Left lung (tissue), 10 donors: Measurements from ENCODE around the gene RILPL2. TPM values are rescaled to one million over a fixed set of nuclear protein-coding genes. Genes with fewer than 3 reads are reported as not detected.

Experiments used
- ATAC-seq: fragments of 200-7000 bp; cut with Tn5 transposase; one replicate; pipeline ENCODE4 v1.9.1; 2020; ENCODE audit warnings: moderate library complexity
- DNase-seq, 4 donors: peaks; one replicate each; pipeline ENCODE4 v3.0.0-alpha.2; 2013 to 2020
- H3K27ac ChIP-seq, 2 donors: fragments of 200-600 bp; sonication (generic) in 1 of 2; one replicate each; pipeline versions ENCODE4 v1.5.0 to v1.8.0; 2020 to 2021
- H3K27me3 ChIP-seq, 2 donors: fragments of 200-600 bp; sonication (generic) in 1 of 2; one replicate each; pipeline versions ENCODE4 v1.5.0 to v1.8.0; 2020 to 2021
- H3K36me3 ChIP-seq, 2 donors: fragments of 200-600 bp; sonication (generic) in 1 of 2; one replicate each; pipeline versions ENCODE4 v1.5.0 to v1.8.0; 2020 to 2021
- H3K4me1 ChIP-seq, 2 donors: fragments of 200-600 bp; one replicate each; pipeline ENCODE4 v1.8.0; 2021
- H3K4me3 ChIP-seq, 2 donors: fragments of 200-600 bp; sonication (generic) in 1 of 2; one replicate each; pipeline versions ENCODE4 v1.5.0 to v1.8.0; 2020 to 2021; ENCODE audit warnings: mild to moderate bottlenecking in 1 of 2
- H3K9me3 ChIP-seq, 2 donors: fragments of 200-600 bp; sonication (generic) in 1 of 2; one replicate each; pipeline versions ENCODE4 v1.5.0 to v1.8.0; 2020 to 2021
- intact Hi-C, 2 donors: fragments of 100-400 bp; cut with DNase I; formaldehyde crosslinking; loops; one replicate each; pipeline versions ENCODE4 v1.11.2 to v1.14.2; 2022
- polyA plus RNA-seq, 6 donors: library from polyadenylated mRNA; unstranded; fragments of 120-200 nt; gene quantifications; one replicate each; pipeline ENCODE4 v1.2.1, GENCODE V29; 2013; ENCODE audit not compliant: insufficient read length in 6 of 6
- total RNA-seq, 2 donors: library from RNA; stranded (reverse); fragmentation: NEBNext Ultra II Directional; extraction: Animal tissue kit (Norgen Biotek cat#: 25700); gene quantifications; one replicate each; pipeline ENCODE4 v1.2.1, GENCODE V29; 2021
- TF ChIP-seq, protein P1 (sequence below), 2 donors: fragments of 200-600 bp; sonication (generic) in 1 of 2; IDR thresholded peaks; one replicate each; pipeline versions ENCODE4 v1.5.0 to v1.8.0; 2021; ENCODE audit warnings: antibody characterized with exemption in 2 of 2
- donor health status: DM: no; HTN: yes; CAD: no.
- donor health status: DM: no; HTN: no; CAD: no.

The RILPL2 gene
- total and polyA plus RNA-seq, 8 donors = 4.6 to 14.0 (median 5.4) TPM

GRCh38 chr12:123449249-123449733 lies 12.8 kb upstream of the RILPL2 start:
- no peak for ATAC-seq
- TF ChIP-seq, protein P1, sequence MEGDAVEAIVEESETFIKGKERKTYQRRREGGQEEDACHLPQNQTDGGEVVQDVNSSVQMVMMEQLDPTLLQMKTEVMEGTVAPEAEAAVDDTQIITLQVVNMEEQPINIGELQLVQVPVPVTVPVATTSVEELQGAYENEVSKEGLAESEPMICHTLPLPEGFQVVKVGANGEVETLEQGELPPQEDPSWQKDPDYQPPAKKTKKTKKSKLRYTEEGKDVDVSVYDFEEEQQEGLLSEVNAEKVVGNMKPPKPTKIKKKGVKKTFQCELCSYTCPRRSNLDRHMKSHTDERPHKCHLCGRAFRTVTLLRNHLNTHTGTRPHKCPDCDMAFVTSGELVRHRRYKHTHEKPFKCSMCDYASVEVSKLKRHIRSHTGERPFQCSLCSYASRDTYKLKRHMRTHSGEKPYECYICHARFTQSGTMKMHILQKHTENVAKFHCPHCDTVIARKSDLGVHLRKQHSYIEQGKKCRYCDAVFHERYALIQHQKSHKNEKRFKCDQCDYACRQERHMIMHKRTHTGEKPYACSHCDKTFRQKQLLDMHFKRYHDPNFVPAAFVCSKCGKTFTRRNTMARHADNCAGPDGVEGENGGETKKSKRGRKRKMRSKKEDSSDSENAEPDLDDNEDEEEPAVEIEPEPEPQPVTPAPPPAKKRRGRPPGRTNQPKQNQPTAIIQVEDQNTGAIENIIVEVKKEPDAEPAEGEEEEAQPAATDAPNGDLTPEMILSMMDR (IDR thresholded peaks at IDR 0.05) = no peak
- Histone ChIP-seq H3K4me1 (peaks cover 15 to 49% of the 10 kb centered on the region in 2 donors), H3K27ac (peak overlapping the region; percentile 76 to 88), H3K9me3 (no peaks in the 10 kb centered on the region), H3K36me3 (no peaks in the 10 kb centered on the region), H3K4me3 (peak overlapping the region in 1 of 2 donors; percentile 30), H3K27me3 (no peaks in the 10 kb centered on the region)
- no peak for DNase-seq
- intact Hi-C loops = no loop called here

- peak overlapping the region; percentile 85 to 88 for H3K27ac ChIP-seq
- intact Hi-C loops = no loop called here
- H3K27me3 ChIP-seq = no peaks in the 10 kb centered on the region
- peaks cover 15 to 68% of the 10 kb centered on the region in 2 donors for H3K4me1 ChIP-seq
- TF ChIP-seq, protein P1 (IDR thresholded peaks at IDR 0.05) = no peak
- DNase-seq = no peak
- ATAC-seq = no peak
- no peaks in the 10 kb centered on the region for H3K36me3 ChIP-seq
- no peaks in the 10 kb centered on the region for H3K9me3 ChIP-seq
- H3K4me3 ChIP-seq = no peak overlapping the region
Observed at GRCh38 chr12:123446333-123446713, 9.8 kb upstream of the RILPL2 start.

GRCh38 chr12:123445388-123446332 lies 9.2 kb upstream of the RILPL2 start:
- peaks cover 15 to 68% of the 10 kb centered on the region in 2 donors for H3K4me1 ChIP-seq
- H3K27me3 ChIP-seq = no peaks in the 10 kb centered on the region
- DNase-seq = peak in 3 of 4 donors; percentile 46 to 67 (median 52)
- intact Hi-C loops = no loop called here
- H3K9me3 ChIP-seq = no peaks in the 10 kb centered on the region
- H3K27ac ChIP-seq = peak overlapping the region; percentile 85 to 88
- TF ChIP-seq, protein P1 (IDR thresholded peaks at IDR 0.05) = no peak
- ATAC-seq = peak; percentile 81
- no peak overlapping the region for H3K4me3 ChIP-seq
- H3K36me3 ChIP-seq = no peaks in the 10 kb centered on the region

- no peaks in the 10 kb centered on the region for H3K27me3 ChIP-seq
- ATAC-seq (no peak), DNase-seq (no peak)
- H3K36me3 ChIP-seq = no peaks in the 10 kb centered on the region
- H3K9me3 ChIP-seq = no peaks in the 10 kb centered on the region
- TF ChIP-seq, protein P1 (IDR thresholded peaks at IDR 0.05) = no peak
- peaks cover 15 to 65% of the 10 kb centered on the region in 2 donors for H3K4me1 ChIP-seq
- no peak overlapping the region for H3K4me3 ChIP-seq
- intact Hi-C loops = no loop called here
- peak overlapping the region; percentile 85 to 88 for H3K27ac ChIP-seq
Observed at GRCh38 chr12:123444092-123445026, 7.9 kb upstream of the RILPL2 start.
